AG04449 (cell line): ENCODE measurements around the gene PRKAR1B.

Experiments
- CTCF ChIA-PET: fragments of 350-600 bp; formaldehyde crosslinking; extraction: SDS; loops from one replicate; lab custom pipeline; 2021; ENCODE audit warnings: antibody characterized with exemption; lab: Yijun Ruan, JAX
- POLR2A ChIA-PET: fragments of 400-600, 350-600 bp; formaldehyde crosslinking; extraction: SDS; loops from one replicate; lab custom pipeline; 2020; ENCODE audit warnings: antibody characterized with exemption, inconsistent platforms; lab: Yijun Ruan, JAX
- DNase-seq: peaks from one replicate; pipeline ENCODE4 v3.0.0-alpha.2; 2010; ENCODE audit warnings: low read depth, low spot score
- H3K4me3 ChIP-seq: 2 replicates; pipeline ENCODE4 v1.5.1; 2011; ENCODE audit warnings: low read depth, mild to moderate bottlenecking, control low read depth, low read length
- CTCF ChIP-seq: IDR thresholded peaks from one replicate; pipeline ENCODE4 v1.5.1; 2011; ENCODE audit warnings: mild to moderate bottlenecking, moderate library complexity, low read length, control low read depth, inconsistent platforms; ENCODE audit not compliant: insufficient read depth; ENCODE audit errors: missing control alignments

The PRKAR1B gene

GRCh38 chr7:586494-586893, 140.6 kb downstream of the PRKAR1B start:
- no peak overlapping the region for H3K4me3 ChIP-seq
- DNase-seq = no peak
- CTCF ChIA-PET = no interaction called here
- POLR2A ChIA-PET = interaction anchor here (0.7 kb wide), 1 partner anchor 110 kb away, joined by 3 read pairs; no protein-coding TSS in a partner anchor
- TF ChIP-seq CTCF = no peak

GRCh38 chr7:585873-586272, 141.2 kb downstream of the PRKAR1B start:
- no peak for DNase-seq
- H3K4me3 ChIP-seq = no peak overlapping the region
- TF ChIP-seq CTCF = no peak
- ChIA-PET POLR2A (interaction anchor here (0.7 kb wide), 1 partner anchor 110 kb away, joined by 3 read pairs; no protein-coding TSS in a partner anchor), CTCF (no interaction called here)

GRCh38 chr7:585229-585711, 141.8 kb downstream of the PRKAR1B start:
- no peak for DNase-seq
- CTCF ChIA-PET = no interaction called here
- POLR2A ChIA-PET = no interaction called here
- no peak overlapping the region for H3K4me3 ChIP-seq
- TF ChIP-seq CTCF = no peak

- ChIA-PET CTCF (no interaction called here), POLR2A (no interaction called here)
- no peak for DNase-seq
- no peak for TF ChIP-seq CTCF
- no peak overlapping the region for H3K4me3 ChIP-seq
Measured at GRCh38 chr7:584820-585219, 142.3 kb downstream of the PRKAR1B start.

GRCh38 chr7:584122-584465, 143.0 kb downstream of the PRKAR1B start:
- no peak overlapping the region for H3K4me3 ChIP-seq
- no peak for TF ChIP-seq CTCF
- DNase-seq = no peak
- CTCF ChIA-PET = no interaction called here
- POLR2A ChIA-PET = no interaction called here

- CTCF ChIA-PET = no interaction called here
- no peak overlapping the region for H3K4me3 ChIP-seq
- DNase-seq = no peak
- no peak for TF ChIP-seq CTCF
- POLR2A ChIA-PET = no interaction called here
Measured at GRCh38 chr7:583410-584121, 143.5 kb downstream of the PRKAR1B start.
